Measurements from ENCODE around the gene LENEP.

- TF ChIP-seq, protein P1, sequence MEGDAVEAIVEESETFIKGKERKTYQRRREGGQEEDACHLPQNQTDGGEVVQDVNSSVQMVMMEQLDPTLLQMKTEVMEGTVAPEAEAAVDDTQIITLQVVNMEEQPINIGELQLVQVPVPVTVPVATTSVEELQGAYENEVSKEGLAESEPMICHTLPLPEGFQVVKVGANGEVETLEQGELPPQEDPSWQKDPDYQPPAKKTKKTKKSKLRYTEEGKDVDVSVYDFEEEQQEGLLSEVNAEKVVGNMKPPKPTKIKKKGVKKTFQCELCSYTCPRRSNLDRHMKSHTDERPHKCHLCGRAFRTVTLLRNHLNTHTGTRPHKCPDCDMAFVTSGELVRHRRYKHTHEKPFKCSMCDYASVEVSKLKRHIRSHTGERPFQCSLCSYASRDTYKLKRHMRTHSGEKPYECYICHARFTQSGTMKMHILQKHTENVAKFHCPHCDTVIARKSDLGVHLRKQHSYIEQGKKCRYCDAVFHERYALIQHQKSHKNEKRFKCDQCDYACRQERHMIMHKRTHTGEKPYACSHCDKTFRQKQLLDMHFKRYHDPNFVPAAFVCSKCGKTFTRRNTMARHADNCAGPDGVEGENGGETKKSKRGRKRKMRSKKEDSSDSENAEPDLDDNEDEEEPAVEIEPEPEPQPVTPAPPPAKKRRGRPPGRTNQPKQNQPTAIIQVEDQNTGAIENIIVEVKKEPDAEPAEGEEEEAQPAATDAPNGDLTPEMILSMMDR (IDR thresholded peaks at IDR 0.05; ENCODE audit: insufficient read depth, low read depth, low read length) = no peak
- no peak for TF ChIP-seq EZH2 (IDR thresholded peaks at IDR 0.05; ENCODE audit: insufficient read depth, low read length)
Measured at GRCh38 chr1:154971341-154971998, 21.9 kb upstream of the LENEP start.
